ENCODE results near the gene MNAT1.
A peak's percentile ranks its signal among the peaks of the same experiment; 100 is the strongest.
"Not testable (repeated sequence)": the region's sequence is repeated elsewhere in the genome, so short reads cannot be mapped to it uniquely, and the experiment has no call there.

Gene MNAT1

DNA sequence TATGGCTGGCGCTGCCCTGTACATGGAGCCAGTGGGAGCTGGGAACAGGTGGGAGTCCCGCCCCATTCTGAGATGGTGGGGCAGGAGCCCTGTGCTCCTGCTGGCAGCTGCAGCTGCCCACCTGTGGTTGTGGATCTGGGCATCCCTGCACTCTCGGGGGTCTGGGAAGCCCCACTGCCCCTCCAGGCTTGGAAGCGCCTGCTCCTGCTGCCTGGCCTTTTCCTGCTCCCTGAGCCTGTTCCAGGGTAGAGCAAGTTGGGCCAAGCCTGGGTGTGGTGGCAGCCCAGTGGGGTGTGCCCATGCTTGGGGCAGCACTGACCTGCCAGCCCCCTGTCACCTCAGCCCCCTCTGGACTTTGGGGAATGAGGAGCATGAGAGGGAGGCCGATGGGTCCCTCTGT is 104.0 kb downstream of the MNAT1 start:
- DNase-seq = no peak
- H3K9me3 ChIP-seq (ENCODE audit: control extremely low read depth in 1 of 5, control insufficient read depth in 4 of 5, insufficient read depth in 2 of 5, low read depth in 1 of 5, low read length in 4 of 5) = peaks cover 0 to 21% (median 6%) of the 10 kb centered on the region in 5 experiments
- ChIA-PET CTCF (no interaction called here), POLR2A (no interaction called here)
- no peaks in the 10 kb centered on the region for H3K4me1 ChIP-seq (ENCODE audit: control extremely low read depth in 1 of 4, control insufficient read depth in 4 of 4, insufficient read depth in 4 of 4, low read length in 3 of 4)
- 100% methylated on average over 4 of the region's 5 CpGs for WGBS (ENCODE audit: insufficient coverage)
- H3K36me3 ChIP-seq (ENCODE audit: control insufficient read depth in 4 of 4, insufficient read depth in 4 of 4, low read length in 3 of 4) = peaks cover 4 to 35% (median 15%) of the 10 kb centered on the region in 4 experiments
- no peaks in the 10 kb centered on the region for H3K27me3 ChIP-seq (replicated peaks in 2 of 5; ENCODE audit: control insufficient read depth in 4 of 5, insufficient read depth in 5 of 5, low read length in 4 of 5)
- H3K27ac ChIP-seq (ENCODE audit: insufficient read depth in 1 of 2, low read depth in 1 of 2, low read length in 2 of 2, poor library complexity in 1 of 2, severe bottlenecking in 2 of 2) = no peak overlapping the region
- H3K4me3 ChIP-seq (ENCODE audit: control insufficient read depth in 1 of 7, extremely low read depth in 1 of 7, insufficient read depth in 4 of 7, low read depth in 2 of 7, low read length in 6 of 7) = no peak overlapping the region

DNA sequence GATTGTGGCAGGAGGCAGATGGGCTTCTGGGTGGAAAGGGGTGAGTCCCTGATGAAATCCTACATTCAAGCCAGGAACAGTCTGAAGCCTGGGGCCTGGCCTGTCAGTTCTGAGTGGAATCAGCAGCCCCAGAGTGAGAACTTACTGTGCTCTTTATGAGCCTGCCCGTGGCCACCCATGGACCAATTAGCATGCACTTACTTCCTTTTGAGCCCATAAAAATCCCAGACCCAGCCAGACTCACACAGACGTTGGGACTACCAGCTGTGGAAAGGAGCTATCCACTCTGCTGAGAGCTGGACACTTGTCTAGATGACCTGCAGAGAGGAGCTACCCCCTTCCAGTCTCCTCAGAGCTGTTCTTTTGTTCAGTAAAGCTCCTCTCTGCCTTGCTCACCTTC is 104.5 kb downstream of the MNAT1 start:
- WGBS (ENCODE audit: insufficient coverage) = 100% methylated on average over 2 of the region's 2 CpGs
- no peak overlapping the region for H3K4me3 ChIP-seq (ENCODE audit: control insufficient read depth in 1 of 7, extremely low read depth in 1 of 7, insufficient read depth in 4 of 7, low read depth in 2 of 7, low read length in 6 of 7)
- POLR2A ChIA-PET = no interaction called here

DNA sequence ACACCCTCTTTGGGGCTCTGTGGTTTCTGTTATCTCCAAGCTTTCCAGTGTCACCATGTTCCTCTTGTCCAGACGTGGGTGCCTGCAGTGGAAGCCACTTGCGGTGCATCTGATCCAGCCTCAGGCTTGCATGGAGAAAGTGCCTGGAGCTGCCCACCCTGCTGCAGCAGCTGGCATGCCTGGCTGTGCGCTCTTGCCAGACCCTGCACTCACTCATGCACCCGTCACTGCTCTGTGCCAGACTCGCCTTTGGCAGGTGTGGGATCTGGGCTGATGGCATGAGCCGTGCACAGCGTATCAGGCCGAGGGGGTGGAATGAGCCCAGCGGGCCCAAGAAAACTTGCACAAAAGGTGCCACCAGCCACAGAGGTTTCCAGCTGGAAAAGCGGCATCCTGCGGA is 105.1 kb downstream of the MNAT1 start:
- Histone ChIP-seq H3K36me3 (ENCODE audit: control insufficient read depth in 4 of 4, insufficient read depth in 4 of 4, low read length in 3 of 4) (peaks cover 4 to 35% (median 15%) of the 10 kb centered on the region in 4 experiments), H3K4me3 (ENCODE audit: control insufficient read depth in 1 of 7, extremely low read depth in 1 of 7, insufficient read depth in 4 of 7, low read depth in 2 of 7, low read length in 6 of 7) (no peak overlapping the region), H3K27me3 (replicated peaks in 2 of 5; ENCODE audit: control insufficient read depth in 4 of 5, insufficient read depth in 5 of 5, low read length in 4 of 5) (no peaks in the 10 kb centered on the region), H3K9me3 (ENCODE audit: control extremely low read depth in 1 of 5, control insufficient read depth in 4 of 5, insufficient read depth in 2 of 5, low read depth in 1 of 5, low read length in 4 of 5) (peaks cover 0 to 18% (median 6%) of the 10 kb centered on the region in 5 experiments), H3K4me1 (ENCODE audit: control extremely low read depth in 1 of 4, control insufficient read depth in 4 of 4, insufficient read depth in 4 of 4, low read length in 3 of 4) (no peaks in the 10 kb centered on the region), H3K27ac (ENCODE audit: insufficient read depth in 1 of 2, low read depth in 1 of 2, low read length in 2 of 2, poor library complexity in 1 of 2, severe bottlenecking in 2 of 2) (no peak overlapping the region)
- CTCF ChIA-PET = no interaction called here
- WGBS (ENCODE audit: insufficient coverage) = 95% methylated on average over 7 of the region's 11 CpGs
- no peak for DNase-seq
- POLR2A ChIA-PET = no interaction called here

More for the DNA sequence above, 104.5 kb downstream of the MNAT1 start:
- Histone ChIP-seq H3K27ac (ENCODE audit: insufficient read depth in 1 of 2, low read depth in 1 of 2, low read length in 2 of 2, poor library complexity in 1 of 2, severe bottlenecking in 2 of 2) (no peak overlapping the region), H3K36me3 (ENCODE audit: control insufficient read depth in 4 of 4, insufficient read depth in 4 of 4, low read length in 3 of 4) (peaks cover 4 to 35% (median 15%) of the 10 kb centered on the region in 4 experiments), H3K27me3 (replicated peaks in 2 of 5; ENCODE audit: control insufficient read depth in 4 of 5, insufficient read depth in 5 of 5, low read length in 4 of 5) (no peaks in the 10 kb centered on the region), H3K9me3 (ENCODE audit: control extremely low read depth in 1 of 5, control insufficient read depth in 4 of 5, insufficient read depth in 2 of 5, low read depth in 1 of 5, low read length in 4 of 5) (peaks cover 0 to 21% (median 6%) of the 10 kb centered on the region in 5 experiments), H3K4me1 (ENCODE audit: control extremely low read depth in 1 of 4, control insufficient read depth in 4 of 4, insufficient read depth in 4 of 4, low read length in 3 of 4) (no peaks in the 10 kb centered on the region)
- CTCF ChIA-PET = no interaction called here
- no peak for DNase-seq

DNA sequence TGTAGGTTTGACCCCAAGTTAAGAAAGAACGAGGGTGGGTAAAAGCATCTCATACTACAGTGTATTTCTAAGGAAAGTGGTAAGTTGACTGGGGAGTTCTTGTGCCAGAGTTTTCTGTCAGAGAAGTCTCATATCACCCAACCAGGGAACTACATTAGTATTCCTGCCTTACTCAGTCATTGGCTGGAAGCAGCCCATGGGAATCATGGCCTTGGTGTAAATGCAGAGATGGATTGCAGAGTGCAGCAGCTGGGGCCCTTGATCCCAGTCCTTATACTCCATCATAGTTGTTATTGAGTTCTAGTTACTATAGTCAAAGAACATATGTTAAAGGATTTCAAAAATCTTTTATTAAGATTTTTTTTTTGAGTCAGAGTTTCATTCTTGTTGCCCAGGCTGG is 105.8 kb downstream of the MNAT1 start:
- CTCF ChIA-PET = no interaction called here
- no peak overlapping the region for H3K4me3 ChIP-seq (ENCODE audit: control insufficient read depth in 1 of 7, extremely low read depth in 1 of 7, insufficient read depth in 4 of 7, low read depth in 2 of 7, low read length in 6 of 7)
- H3K4me1 ChIP-seq (ENCODE audit: control extremely low read depth in 1 of 4, control insufficient read depth in 4 of 4, insufficient read depth in 4 of 4, low read length in 3 of 4) = peaks cover 0 to 1% (median under 1%) of the 10 kb centered on the region in 4 experiments
- H3K36me3 ChIP-seq (ENCODE audit: control insufficient read depth in 4 of 4, insufficient read depth in 4 of 4, low read length in 3 of 4) = peaks cover 4 to 32% (median 15%) of the 10 kb centered on the region in 4 experiments
- no peak for DNase-seq
- POLR2A ChIA-PET = no interaction called here
- WGBS (ENCODE audit: insufficient coverage) = 80% methylated on average over 1 of the region's 1 CpG
- H3K27me3 ChIP-seq (replicated peaks in 2 of 5; ENCODE audit: control insufficient read depth in 4 of 5, insufficient read depth in 5 of 5, low read length in 4 of 5) = no peaks in the 10 kb centered on the region
- H3K27ac ChIP-seq (ENCODE audit: insufficient read depth in 1 of 2, low read depth in 1 of 2, low read length in 2 of 2, poor library complexity in 1 of 2, severe bottlenecking in 2 of 2) = no peak overlapping the region
- peaks cover 0 to 14% (median 6%) of the 10 kb centered on the region in 5 experiments for H3K9me3 ChIP-seq (ENCODE audit: control extremely low read depth in 1 of 5, control insufficient read depth in 4 of 5, insufficient read depth in 2 of 5, low read depth in 1 of 5, low read length in 4 of 5)

DNA sequence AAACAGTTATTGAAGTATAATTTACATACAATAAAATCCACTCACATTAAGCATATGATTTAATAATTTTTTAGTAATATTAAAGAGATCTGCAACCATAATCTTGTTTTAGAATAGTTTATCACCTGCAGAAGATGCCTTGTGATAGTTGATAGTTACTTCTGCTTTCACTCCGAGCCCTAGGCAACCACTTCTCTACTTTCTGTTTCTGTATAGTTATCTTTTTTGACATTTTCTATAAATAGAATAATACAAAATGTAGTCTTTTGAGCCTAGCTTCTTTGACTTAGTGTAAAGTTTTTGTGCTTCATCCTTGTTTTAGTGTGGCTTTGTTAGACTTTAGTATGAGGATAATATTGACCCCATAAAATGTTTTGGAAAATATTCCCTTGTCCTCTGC is 111.0 kb downstream of the MNAT1 start:
- Histone ChIP-seq H3K27ac (ENCODE audit: insufficient read depth in 1 of 2, low read depth in 1 of 2, low read length in 2 of 2, poor library complexity in 1 of 2, severe bottlenecking in 2 of 2) (no peak overlapping the region), H3K36me3 (ENCODE audit: control insufficient read depth in 4 of 4, insufficient read depth in 4 of 4, low read length in 3 of 4) (peaks cover 0 to 19% (median 2%) of the 10 kb centered on the region in 4 experiments), H3K4me3 (ENCODE audit: control insufficient read depth in 1 of 7, extremely low read depth in 1 of 7, insufficient read depth in 4 of 7, low read depth in 2 of 7, low read length in 6 of 7) (peak overlapping the region in 3 of 7 experiments; percentile 12 to 31 (median 28)), H3K9me3 (ENCODE audit: control extremely low read depth in 1 of 5, control insufficient read depth in 4 of 5, insufficient read depth in 2 of 5, low read depth in 1 of 5, low read length in 4 of 5) (peaks cover 0 to 25% (median 3%) of the 10 kb centered on the region in 5 experiments), H3K27me3 (replicated peaks in 2 of 5; ENCODE audit: control insufficient read depth in 4 of 5, insufficient read depth in 5 of 5, low read length in 4 of 5) (no peaks in the 10 kb centered on the region), H3K4me1 (ENCODE audit: control extremely low read depth in 1 of 4, control insufficient read depth in 4 of 4, insufficient read depth in 4 of 4, low read length in 3 of 4) (peaks cover 0 to 8% (median 3%) of the 10 kb centered on the region in 4 experiments)
- DNase-seq = peak; percentile 13 to 81 (median 69)
- POLR2A ChIA-PET = no interaction called here
- no CpG with 5 or more reads among the region's 1 CpG for WGBS (ENCODE audit: insufficient coverage)
- CTCF ChIA-PET = no interaction called here

DNA sequence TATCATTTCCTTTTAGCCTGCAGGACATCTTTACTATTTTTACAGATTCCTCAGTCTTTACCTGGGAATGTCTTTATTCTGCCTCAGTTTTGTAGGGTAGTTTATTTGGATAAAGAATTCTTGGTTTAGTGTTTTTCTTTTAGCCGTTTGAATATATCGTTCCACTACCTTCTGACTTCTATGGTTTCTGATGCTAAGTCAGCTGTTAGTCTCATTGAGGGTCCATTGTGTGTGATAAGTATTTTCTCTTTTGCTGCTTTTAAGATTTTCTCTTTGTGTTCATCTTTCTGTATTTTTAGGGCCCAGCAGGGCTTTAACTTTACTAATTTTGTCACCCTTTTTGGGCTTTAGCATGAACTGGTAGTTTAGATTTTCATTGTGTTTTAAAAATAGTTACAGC is 113.5 kb downstream of the MNAT1 start:
- Histone ChIP-seq H3K9me3 (ENCODE audit: control extremely low read depth in 1 of 5, control insufficient read depth in 4 of 5, insufficient read depth in 2 of 5, low read depth in 1 of 5, low read length in 4 of 5) (peaks cover 0 to 29% (median 3%) of the 10 kb centered on the region in 5 experiments), H3K36me3 (ENCODE audit: control insufficient read depth in 4 of 4, insufficient read depth in 4 of 4, low read length in 3 of 4) (peaks cover 0 to 23% (median 3%) of the 10 kb centered on the region in 4 experiments), H3K27me3 (replicated peaks in 2 of 5; ENCODE audit: control insufficient read depth in 4 of 5, insufficient read depth in 5 of 5, low read length in 4 of 5) (no peaks in the 10 kb centered on the region), H3K27ac (ENCODE audit: insufficient read depth in 1 of 2, low read depth in 1 of 2, low read length in 2 of 2, poor library complexity in 1 of 2, severe bottlenecking in 2 of 2) (no peak overlapping the region), H3K4me1 (ENCODE audit: control extremely low read depth in 1 of 4, control insufficient read depth in 4 of 4, insufficient read depth in 4 of 4, low read length in 3 of 4) (peaks cover 0 to 8% (median 3%) of the 10 kb centered on the region in 4 experiments), H3K4me3 (ENCODE audit: control insufficient read depth in 1 of 7, extremely low read depth in 1 of 7, insufficient read depth in 4 of 7, low read depth in 2 of 7, low read length in 6 of 7) (no peak overlapping the region)
- CTCF ChIA-PET = no interaction called here
- WGBS (ENCODE audit: insufficient coverage) = 95% methylated on average over 2 of the region's 2 CpGs
- POLR2A ChIA-PET = no interaction called here
- DNase-seq = peak in 2 of 3 donors; percentile 17 to 26

DNA sequence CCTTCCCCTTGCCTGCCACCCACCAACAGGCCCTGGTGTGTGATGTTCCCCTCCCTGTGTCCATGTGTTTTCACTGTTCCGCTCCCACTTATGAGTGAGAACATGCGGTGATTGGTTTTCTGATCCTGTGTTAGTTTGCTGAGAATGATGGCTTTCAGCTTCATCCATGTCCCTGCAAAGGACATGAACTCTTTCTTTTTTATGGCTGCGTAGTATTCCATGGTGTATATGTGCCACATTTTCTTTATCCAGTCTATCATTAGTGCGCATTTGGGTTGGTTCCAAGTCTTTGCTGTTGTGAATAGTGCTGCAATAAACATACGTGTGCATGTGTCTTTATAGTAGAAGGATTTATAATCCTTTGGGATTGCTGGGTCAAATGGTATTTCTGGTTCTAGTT is 117.1 kb downstream of the MNAT1 start:
- Histone ChIP-seq H3K36me3 (ENCODE audit: control insufficient read depth in 4 of 4, insufficient read depth in 4 of 4, low read length in 3 of 4) (peaks cover 0 to 39% (median 3%) of the 10 kb centered on the region in 4 experiments), H3K9me3 (ENCODE audit: control extremely low read depth in 1 of 5, control insufficient read depth in 4 of 5, insufficient read depth in 2 of 5, low read depth in 1 of 5, low read length in 4 of 5) (peaks cover 0 to 29% (median 8%) of the 10 kb centered on the region in 5 experiments)
- POLR2A ChIA-PET; H3K4me1 ChIP-seq (ENCODE audit: control extremely low read depth in 1 of 4, control insufficient read depth in 4 of 4, insufficient read depth in 4 of 4, low read length in 3 of 4); DNase-seq; H3K27me3 ChIP-seq (replicated peaks in 2 of 5; ENCODE audit: control insufficient read depth in 4 of 5, insufficient read depth in 5 of 5, low read length in 4 of 5); H3K27ac ChIP-seq (ENCODE audit: insufficient read depth in 1 of 2, low read depth in 1 of 2, low read length in 2 of 2, poor library complexity in 1 of 2, severe bottlenecking in 2 of 2); CTCF ChIA-PET; H3K4me3 ChIP-seq (ENCODE audit: control insufficient read depth in 1 of 7, extremely low read depth in 1 of 7, insufficient read depth in 4 of 7, low read depth in 2 of 7, low read length in 6 of 7): not testable (repeated sequence)
- WGBS (ENCODE audit: insufficient coverage) = 100% methylated on average over 2 of the region's 5 CpGs

Measured in common myeloid progenitor, CD34-positive (primary cell).